Measurements from ENCODE around the gene RRP36.

Gene RRP36

GRCh38 chr6:43074847-43075669, 53.6 kb downstream of the RRP36 start:
- peak overlapping the region; percentile 61 for H3K4me3 ChIP-seq (ENCODE audit: low read depth, low read length)
- no peak for TF ChIP-seq CTCF (IDR thresholded peaks at IDR 0.05; ENCODE audit: low read depth, low read length)

GRCh38 chr6:43075670-43076463, 54.4 kb downstream of the RRP36 start, which contains the start of gene PTK7:
PTK7 (plus strand) TSS chr6:43076314; CDS start chr6:43076489, 175 bp downstream.
- TF ChIP-seq CTCF (IDR thresholded peaks at IDR 0.05; ENCODE audit: low read depth, low read length), result no peak
- peak within 1 kb of the TSS; percentile 93 for H3K4me3 ChIP-seq (ENCODE audit: low read depth, low read length)

GRCh38 chr6:43076464-43077332, 55.3 kb downstream of the RRP36 start:
- TF ChIP-seq CTCF (IDR thresholded peaks at IDR 0.05; ENCODE audit: low read depth, low read length), result no peak
- H3K4me3 ChIP-seq (ENCODE audit: low read depth, low read length), result peak overlapping the region; percentile 93

- H3K4me3 ChIP-seq (ENCODE audit: low read depth, low read length), result peak overlapping the region; percentile 93
- no peak for TF ChIP-seq CTCF (IDR thresholded peaks at IDR 0.05; ENCODE audit: low read depth, low read length)
Measured at GRCh38 chr6:43077333-43077809, 55.9 kb downstream of the RRP36 start.

- H3K4me3 ChIP-seq (ENCODE audit: low read depth, low read length), result peak overlapping the region; percentile 93
- TF ChIP-seq CTCF (IDR thresholded peaks at IDR 0.05; ENCODE audit: low read depth, low read length), result no peak
Measured at GRCh38 chr6:43077981-43078511, 56.6 kb downstream of the RRP36 start.

GRCh38 chr6:43078691-43079090, 57.3 kb downstream of the RRP36 start:
- no peak for TF ChIP-seq CTCF (IDR thresholded peaks at IDR 0.05; ENCODE audit: low read depth, low read length)

More at GRCh38 chr6:43078691-43079090, 57.3 kb downstream of the RRP36 start:
- no peak overlapping the region for H3K4me3 ChIP-seq (ENCODE audit: low read depth, low read length)
